GM19240 (cell line): ENCODE measurements around the gene LKAAEAR1.

Experiments used
- DNase-seq: peaks from one replicate; pipeline ENCODE4 v3.0.0; 2011; ENCODE audit warnings: low spot score; ENCODE audit not compliant: insufficient read length

LKAAEAR1 gene

DNA sequence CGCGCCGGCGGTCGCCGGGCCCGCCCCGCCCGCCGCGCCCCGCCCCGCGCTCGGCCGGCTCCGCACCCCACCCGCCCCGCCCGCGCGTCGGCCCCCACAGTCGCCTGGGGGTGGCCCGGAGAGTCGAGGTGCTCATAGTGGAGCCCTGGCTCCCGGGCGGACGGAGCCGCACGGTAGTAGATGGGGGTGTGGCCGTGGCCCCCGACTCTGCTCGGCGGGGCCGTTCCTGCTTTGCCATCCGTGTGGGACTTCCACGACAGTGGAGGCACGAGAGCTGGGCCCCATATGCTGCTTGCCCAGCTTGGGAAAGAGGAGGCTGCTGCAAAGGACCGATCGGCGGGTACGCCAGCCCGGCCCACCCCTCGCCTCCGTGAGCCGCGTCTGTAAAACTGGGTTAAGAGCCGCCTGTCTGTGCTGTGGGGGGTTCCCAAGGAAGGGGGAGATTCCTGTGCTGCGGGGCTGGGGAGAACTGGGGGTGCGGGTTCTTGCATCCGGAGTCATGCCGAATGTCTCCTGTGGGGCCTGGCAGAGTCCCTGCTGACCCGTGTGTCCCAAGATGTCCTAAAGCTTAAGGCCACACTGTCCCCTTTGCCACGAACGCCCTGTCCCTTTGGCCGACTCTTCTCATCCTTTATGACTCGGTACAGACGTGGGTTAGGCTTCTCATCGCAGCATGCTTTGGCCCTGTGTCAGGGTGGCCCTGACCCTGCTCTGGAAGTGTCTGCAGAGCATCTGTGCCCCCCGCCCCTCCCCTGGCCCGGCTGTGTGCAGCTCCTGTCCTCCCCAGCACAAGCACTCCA is 4.0 kb downstream of the LKAAEAR1 start, which contains the start of gene OPRL1:
TSS of gene OPRL1 (plus strand) at position 70 of the 800 bp plus-strand sequence. CDS start 12,639 bp downstream, outside the sequence.
- peak; percentile 79 for DNase-seq

DNA sequence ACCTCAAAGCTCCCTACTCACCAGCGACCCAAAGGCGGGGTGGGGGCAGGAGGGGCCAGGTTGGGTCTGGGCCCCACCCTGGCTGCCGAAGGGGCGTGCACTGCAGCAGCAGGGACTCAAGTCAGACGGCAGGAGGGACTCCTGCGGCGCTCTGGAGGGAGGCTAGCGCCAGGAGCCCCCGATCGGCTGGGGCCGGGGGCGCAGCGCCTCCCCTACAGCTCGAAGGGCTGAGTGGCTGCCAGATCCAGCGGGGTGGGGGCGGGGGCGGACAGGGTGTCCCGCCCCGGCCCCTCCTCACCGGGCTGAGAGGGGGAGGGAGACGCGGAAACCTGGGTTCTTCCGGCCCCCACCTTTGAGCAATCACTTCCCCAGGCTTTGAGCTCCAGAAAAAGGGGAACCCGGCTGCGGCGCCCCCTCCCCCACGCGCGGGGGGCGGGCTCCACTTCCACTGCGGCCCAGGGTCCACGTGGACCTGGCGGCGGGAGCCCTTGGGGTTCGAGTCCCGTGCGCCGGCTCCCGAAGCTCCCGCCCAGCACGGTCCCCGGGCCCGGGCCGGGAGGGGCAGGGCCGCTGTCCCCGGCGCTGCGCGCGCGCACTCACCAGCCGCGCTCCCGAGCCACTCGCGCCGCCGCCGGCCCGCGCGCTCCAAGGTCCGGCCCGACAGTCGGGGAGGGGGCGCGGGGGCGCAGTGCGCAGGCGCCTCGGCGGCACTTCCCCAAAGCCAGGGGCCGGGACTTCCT is 4.8 kb downstream of the LKAAEAR1 start, which contains the start of gene RGS19:
TSS of gene RGS19 (minus strand) at position 246 of the 740 bp plus-strand sequence. CDS start 2,632 bp downstream, outside the sequence.
- DNase-seq, result peak; percentile 67

GRCh38 chr20:64078934-64079272 is 5.3 kb downstream of the LKAAEAR1 start:
- no peak for DNase-seq

GRCh38 chr20:64077876-64078551 is 6.2 kb downstream of the LKAAEAR1 start:
- DNase-seq, result peak; percentile 42

DNA sequence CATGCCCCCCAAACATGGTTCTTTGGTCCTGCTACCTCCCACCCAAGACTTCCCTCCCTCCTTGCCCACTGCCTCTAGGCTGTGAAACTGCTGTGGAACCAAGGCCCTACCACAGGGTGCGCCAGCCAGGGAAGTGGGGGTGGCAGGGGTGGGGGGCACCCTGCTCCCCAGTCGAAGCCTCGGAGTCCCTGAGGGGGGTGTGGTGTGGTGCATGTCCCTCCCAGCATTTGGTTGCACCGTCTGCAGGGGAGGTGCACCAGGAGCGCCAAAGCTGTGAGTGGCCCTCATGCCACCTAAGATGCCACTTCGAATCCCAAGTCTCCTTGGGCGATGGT is 6.7 kb downstream of the LKAAEAR1 start:
- no peak for DNase-seq

- peak; percentile 58 for DNase-seq
Measured at GRCh38 chr20:64077094-64077493, 7.1 kb downstream of the LKAAEAR1 start.

DNA sequence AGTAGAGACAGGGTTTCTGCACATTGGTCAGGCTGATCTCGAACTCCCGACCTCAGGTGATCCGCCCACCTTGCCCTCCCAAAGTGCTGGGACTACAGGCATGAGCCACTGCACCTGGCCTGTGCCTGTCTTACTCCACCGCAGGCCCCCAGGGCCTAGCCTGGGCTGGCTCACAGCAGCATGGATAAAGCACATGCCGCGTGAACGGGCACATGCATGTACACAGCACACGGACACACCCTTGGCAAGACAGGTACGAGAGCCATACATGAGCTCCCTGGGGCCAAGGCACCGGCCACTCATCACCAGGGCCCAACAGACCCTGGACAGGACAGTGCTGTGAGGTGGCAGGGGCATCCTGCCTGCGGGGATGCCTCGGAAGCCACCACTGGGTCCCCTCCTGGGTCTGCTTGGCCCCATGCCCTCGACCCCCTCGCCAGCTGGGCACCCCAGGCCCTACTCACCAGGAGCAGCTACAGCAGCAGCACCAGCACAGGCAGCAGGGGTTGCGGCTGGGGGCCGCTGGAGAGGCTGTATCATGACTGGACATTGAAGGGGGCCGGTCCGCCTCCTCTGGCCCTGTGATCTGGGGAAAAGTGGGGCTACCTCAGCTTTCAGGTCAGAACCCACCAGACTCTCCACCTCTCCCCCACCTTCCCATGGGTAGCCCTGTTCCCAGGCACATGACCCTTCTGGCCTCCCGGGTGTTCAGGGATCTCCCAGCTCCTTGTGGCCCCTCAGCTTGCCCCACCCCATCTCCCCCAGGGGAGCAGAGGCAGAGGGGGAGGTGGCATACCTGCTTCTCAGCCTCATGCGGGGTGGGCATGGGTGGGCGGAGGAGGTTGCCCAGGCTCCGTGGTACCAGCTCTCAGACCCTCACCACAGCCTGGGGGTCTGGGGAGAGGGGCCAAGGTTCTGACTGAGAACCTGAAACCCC is 7.9 kb downstream of the LKAAEAR1 start:
- DNase-seq, result no peak

DNA sequence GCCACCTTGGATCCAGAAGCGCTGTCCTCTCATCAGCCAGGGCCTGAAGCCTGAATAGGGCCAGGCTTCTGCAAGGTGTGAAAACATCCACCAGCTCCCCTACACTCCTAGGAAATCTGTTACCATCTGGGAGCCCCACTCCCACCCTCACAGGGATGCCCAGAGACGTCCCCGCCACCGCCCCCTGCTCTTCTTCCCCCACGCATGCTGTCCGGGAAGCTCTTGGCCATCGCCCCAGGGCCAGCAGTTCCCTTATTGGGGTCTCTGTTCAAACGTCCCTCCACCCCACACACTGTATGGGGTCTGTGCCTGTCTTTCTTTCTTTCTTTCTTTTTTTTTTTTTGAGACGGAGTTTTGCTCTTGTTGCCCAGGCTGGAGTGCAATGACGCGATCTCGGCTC is 8.6 kb downstream of the LKAAEAR1 start:
- DNase-seq, result no peak

DNA sequence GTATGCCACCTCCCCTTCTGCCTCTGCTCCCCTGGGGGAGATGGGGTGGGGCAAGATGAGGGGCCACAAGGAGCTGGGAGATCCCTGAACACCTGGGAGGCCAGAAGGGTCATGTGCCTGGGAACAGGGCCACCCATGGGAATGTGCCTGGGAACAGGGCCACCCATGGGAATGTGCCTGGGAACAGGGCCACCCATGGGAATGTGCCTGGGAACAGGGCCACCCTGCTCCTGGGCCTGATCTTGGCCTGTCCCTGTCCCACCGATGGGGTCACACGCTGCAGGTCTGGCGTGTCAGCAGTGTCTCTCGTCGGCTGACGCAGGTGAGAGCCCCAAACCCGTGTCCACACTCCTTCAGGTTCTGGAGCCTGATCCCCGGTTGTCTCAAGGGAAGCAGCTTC is 9.2 kb downstream of the LKAAEAR1 start:
- DNase-seq, result no peak

- DNase-seq, result no peak
Measured at GRCh38 chr20:64074184-64074789, 9.9 kb downstream of the LKAAEAR1 start.

GRCh38 chr20:64073476-64074183 is 10.6 kb downstream of the LKAAEAR1 start:
- DNase-seq, result no peak

- no peak for DNase-seq
Measured at GRCh38 chr20:64072498-64073063, 11.6 kb downstream of the LKAAEAR1 start.

GRCh38 chr20:64071341-64072332 is 12.6 kb downstream of the LKAAEAR1 start:
- no peak for DNase-seq

- no peak for DNase-seq
Measured at GRCh38 chr20:64070244-64070993, 13.8 kb downstream of the LKAAEAR1 start.

DNA sequence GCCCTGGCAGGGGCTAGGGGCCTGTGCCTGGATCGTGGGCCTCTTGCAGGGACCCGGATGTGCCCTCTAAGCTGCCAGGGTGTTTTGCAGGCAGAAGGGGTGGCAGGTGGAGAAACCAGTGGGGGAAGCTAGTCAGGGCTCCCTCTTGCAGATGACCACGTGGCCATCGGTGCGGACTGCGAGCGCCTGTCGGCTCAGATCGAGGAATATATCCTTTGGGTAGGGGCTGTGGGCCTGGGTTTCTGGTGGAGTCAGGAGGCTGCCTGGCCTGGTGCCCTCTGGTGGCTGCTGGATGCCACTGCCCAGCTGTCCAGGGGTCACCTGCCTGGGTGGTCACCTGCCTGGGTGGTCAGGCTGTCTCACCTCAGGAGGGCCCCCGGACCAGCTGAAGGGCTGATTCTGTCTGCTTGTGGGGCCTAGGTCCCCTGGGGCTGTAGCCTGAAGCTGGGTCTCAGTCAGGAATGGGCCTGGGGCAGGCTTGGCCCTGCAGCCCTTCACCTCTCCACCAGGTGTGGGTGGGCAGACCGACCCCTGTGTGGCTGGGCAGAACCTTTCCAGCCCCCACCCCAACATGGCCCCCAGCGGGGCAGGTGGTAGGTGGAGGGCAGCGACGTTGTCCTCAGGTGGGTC is 14.5 kb downstream of the LKAAEAR1 start:
- DNase-seq, result no peak

- DNase-seq, result no peak
Measured at GRCh38 chr20:64069209-64069613, 15.0 kb downstream of the LKAAEAR1 start.
